Measurements from ENCODE around the gene YIPF2.
"Not testable (repeated sequence)": the region's sequence is repeated elsewhere in the genome, so short reads cannot be mapped to it uniquely, and the experiment has no call there.

Gene YIPF2

DNA sequence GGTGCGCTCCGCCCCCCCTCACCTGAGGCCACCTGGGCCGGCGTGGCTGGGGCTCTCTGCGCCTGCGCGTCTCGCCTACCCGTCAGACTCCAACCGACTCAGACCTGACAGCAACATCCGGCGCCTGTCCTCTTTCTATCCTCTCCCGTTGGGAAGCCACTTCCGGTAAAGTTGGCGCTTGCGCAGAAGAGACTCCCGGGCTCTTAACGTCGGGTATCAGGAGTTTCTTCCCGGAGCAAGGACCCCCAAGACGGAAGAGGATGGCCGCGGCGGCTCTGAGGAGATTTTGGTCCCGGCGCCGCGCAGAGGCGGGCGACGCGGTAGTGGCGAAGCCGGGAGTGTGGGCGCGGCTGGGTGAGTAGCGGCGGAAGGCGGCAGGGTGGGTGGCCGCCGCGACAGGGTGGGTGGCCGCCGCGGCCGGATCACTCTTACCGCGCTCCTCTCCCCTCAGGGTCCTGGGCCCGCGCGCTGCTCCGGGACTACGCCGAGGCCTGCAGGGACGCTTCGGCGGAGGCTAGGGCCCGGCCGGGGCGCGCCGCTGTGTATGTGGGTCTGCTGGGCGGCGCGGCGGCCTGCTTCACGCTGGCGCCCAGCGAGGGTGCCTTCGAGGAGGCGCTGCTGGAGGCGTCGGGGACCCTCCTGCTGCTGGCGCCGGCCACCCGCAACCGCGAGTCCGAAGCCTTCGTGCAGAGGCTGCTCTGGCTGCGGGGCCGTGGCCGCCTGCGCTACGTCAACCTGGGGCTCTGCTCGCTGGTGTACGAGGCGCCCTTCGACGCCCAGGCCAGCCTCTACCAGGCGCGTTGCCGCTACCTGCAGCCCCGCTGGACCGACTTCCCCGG is at the start of gene YIPF2, which contains the start of gene TIMM29:
Gene YIPF2 (minus strand): TSS at position 77 of the 839 bp plus-strand sequence. CDS start 229 bp downstream, outside the sequence.
Gene TIMM29 (plus strand): TSS at position 249 of the 839 bp plus-strand sequence. CDS start 12 bp downstream, at position 261.
- DNase-seq: peak; percentile 99

DNA sequence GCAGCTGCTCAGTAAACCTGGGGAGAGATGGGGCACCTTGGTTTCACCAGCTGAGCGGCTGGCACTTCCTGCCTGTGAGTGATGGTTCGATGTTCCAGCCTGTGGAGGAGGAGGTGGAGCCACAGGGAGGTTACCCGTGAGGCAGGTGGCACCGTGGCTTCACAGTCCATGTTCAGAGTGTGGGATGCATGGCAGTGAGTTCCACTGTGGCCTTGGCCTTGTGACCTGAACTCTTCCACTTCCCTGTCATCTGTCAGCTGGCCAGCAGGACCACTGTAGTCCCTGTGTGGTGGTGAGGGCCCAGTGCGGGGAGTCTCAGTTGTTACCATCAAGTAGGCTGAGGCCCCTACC is 49.3 kb upstream of the YIPF2 start:
- DNase-seq: no peak

DNA sequence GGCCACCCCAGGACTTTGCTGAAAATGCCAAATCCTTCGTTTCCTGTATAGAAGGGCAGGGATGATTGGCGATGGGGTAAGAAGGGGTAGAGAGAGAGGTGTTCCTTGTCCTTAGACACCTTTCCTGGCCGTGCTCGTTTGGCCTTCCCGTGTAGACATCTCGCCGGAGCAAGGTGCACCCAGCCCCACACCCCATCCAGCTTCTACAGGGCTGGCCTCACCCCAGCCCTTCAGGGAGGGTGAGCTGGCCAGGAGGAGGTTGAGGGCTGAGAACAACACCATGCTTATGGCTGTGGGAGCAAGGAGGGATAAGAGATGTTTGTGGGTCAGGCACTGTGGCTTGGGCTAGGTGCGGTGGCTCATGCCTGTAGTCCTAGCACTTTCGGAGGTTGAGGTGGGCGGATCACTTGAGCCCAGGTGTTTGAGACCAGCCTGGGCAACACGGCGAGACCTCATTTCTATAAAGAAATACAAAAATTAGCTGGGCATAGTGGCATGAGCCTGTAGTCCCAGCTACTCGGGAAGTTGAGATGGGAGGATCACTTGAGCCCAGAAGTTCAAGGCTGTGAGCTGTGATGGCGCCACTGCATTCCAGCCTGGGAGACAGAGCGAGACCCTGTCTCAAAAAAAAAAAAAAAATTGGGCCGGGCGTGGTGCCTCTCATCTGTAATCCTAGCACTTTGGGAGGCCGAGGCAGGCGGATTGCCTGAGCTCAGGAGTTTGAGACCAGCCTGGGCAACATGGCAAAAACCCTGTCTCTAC is 47.9 kb upstream of the YIPF2 start:
- DNase-seq: no peak

- DNase-seq: no peak
Measured at GRCh38 chr19:10975374-10976130, 47.1 kb upstream of the YIPF2 start.

- DNase-seq: no peak
Measured at GRCh38 chr19:10971107-10971726, 42.8 kb upstream of the YIPF2 start.

DNA sequence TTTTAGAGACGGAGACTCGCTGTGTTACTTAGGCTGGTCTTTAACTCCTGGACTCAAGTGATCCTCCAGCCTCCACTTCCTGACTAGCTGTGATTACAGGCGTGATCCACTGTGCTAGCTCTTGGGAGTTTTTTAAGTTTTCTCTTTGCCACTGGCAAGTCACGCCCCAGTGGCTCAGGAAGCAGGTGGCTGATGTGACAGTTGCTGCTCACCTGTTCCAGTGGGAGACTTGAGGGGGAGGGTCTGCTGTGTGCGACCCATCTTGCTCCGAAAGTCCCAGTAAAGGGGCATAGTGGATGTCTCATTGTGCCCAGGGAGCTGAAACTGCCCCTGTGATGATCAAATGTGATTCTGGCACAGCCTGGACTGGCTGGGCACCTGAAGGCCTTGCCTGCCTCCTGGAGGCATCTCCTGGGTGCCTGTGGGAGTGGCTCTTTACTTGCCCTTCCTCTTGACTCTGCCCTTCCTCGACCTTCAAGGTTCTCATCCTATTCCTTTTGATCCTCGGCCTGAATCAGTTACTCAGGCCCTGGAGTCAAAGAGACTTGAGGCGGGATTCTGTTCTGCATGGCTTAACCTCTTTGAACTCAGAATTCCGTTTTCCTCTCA is 40.2 kb upstream of the YIPF2 start:
- DNase-seq: no peak

- DNase-seq: no peak
Measured at GRCh38 chr19:10966809-10967208, 38.4 kb upstream of the YIPF2 start.

GRCh38 chr19:10965398-10965797 is 37.0 kb upstream of the YIPF2 start:
- no peak for DNase-seq

DNA sequence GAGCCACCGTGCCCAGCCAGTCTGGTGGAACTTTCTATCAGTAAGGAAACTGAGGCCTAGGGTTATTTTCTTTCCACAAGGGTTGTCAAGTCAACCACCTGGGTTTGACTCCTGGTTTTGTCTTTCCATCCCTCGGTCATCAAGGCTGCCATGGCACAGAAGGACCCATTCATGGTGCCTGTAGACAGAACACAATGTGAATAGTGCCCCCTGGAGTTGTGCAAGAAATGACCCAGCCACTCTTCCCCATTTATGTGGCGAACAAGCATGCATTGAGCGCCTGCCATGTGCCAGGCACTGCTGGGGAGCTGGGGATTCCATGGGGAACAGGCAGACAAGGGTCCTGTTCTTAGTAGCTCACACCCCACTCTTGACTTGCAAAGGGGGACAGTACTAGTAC is 36.5 kb upstream of the YIPF2 start:
- no peak for DNase-seq

GRCh38 chr19:10963865-10964264 is 35.4 kb upstream of the YIPF2 start:
- DNase-seq: no peak

DNA sequence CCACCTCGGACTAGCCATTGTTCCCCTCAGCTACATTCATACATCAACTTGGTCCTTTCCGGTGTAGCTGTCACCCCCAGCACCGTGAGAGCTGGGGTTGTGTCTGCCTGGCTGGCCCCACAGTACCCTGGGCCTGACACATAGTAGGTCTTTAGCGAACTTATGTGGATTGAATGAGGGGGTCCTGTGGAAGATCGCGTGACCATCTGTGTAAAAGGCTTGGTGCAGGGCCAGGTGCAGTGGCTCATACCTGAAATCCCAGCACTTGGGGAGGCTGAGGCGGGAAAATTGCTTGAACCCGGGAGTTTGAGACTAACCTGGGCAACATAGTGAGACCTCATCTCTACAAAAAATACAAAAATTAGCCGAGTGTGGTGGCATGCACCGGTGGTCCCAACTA is 34.4 kb upstream of the YIPF2 start:
- DNase-seq: no peak

- DNase-seq: peak; percentile 17
Measured at GRCh38 chr19:10961073-10961860, 32.8 kb upstream of the YIPF2 start.

DNA sequence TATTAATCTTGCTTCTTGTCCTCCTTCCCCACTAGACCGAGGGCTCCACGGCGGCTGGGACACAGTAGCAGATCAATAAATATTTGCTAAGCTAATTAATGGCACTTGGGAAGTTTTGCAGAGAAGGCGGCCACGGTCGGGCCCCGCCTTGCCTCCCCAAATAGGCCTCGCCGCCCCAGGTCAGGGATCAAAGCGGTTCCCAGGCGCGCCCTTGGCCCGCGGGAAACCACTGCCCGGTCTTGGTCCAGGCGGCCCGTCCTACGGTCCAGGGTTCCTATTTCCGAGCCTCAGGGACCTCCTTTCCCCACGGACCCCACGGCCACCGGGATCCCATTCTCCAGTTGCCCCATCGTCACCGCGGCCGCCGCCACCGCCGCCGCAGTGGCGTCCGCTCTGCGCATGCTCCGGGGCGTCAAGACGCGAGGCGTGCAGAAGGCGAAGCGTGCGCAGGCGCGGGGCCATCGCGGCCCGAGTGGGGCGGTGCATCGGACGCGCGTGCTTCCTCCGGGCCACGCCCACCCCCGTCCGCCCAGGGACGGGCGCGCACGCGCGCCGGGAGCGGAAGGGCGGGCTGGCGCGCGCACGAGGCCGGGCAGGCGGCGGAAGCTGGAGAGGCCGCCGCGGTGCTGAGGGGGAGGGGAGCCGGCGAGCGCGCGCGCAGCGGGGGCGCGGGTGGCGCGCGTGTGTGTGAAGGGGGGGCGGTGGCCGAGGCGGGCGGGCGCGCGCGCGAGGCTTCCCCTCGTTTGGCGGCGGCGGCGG is 32.1 kb upstream of the YIPF2 start, which contains the start of gene SMARCA4:
Gene SMARCA4 (plus strand): TSS at position 717 of the 759 bp plus-strand sequence. CDS start 23,122 bp downstream, outside the sequence.
- peak; percentile 100 for DNase-seq

DNA sequence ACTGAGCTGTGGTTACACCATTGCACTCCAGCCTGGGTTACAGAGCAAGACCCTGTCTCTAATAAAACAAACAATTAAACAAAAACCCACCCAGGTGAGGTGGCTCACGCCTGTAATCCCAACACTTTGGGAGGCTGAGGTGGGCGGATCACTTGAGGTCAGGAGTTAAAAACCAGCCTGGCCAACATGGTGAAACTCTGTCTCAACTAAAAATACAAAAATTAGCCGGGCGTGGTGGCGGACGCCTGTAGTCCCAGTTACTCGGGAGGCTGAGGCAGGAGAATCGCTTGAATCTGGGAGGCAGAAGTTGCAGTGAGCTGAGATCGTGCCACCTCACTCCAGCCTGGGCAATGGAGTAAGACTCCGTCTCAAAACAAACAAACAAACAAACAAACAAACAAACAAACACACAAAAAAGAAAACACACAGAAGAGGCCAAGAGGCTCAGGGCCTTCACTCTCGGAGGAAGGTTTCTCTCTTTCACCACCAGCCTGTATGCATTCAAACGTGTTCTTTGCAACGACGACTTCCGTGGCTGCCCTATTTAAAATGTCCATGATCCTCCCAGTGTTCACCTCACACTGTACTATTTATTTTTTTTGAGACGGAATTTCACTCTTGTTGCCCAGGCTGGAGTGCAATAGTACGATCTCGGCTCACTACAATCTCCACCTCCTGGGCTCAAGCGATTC is 31.0 kb upstream of the YIPF2 start:
- not testable (repeated sequence) for DNase-seq

- DNase-seq: no peak
Measured at GRCh38 chr19:10952809-10953208, 24.4 kb upstream of the YIPF2 start.

- DNase-seq: no peak
Measured at GRCh38 chr19:10946958-10947657, 18.7 kb upstream of the YIPF2 start.

DNA sequence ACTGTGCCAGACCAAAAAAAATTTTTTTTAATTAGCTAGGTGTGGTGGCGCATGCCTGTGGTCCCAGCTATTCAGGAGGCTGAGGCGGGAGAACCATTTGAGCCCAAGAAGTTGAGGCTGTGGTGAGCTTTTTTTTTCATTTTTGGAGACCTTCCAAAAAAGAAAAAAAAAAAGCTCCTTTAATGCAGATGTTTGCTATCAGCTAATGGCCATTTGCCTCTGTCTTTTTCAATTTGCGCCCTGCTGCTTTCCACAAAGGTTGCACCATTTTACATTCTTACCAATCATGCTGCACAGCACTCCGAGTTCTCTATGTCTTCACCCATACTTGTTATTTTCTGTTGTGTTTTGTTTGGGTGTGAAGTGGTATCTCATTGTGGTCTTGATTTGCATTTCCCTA is 16.8 kb upstream of the YIPF2 start:
- DNase-seq: no peak

DNA sequence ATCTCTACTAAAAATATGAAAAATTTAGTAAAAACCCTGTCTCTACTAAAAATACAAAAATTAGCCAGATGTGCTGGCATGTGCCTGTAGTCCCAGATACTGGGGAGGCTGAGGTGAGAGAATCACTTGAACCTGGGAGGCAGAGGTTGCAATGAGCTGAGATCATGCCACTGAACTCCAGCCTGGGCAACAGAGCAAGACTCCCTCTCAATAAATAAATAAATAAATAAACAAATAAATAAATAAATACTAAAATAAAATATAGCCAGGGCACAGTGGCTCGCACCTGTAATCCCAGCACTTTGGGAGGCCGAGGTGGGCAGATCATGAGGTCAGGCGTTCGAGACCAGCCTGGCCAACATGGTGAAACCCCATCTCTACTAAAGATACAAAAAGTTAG is 15.0 kb upstream of the YIPF2 start:
- not testable (repeated sequence) for DNase-seq

GRCh38 chr19:10941649-10942048 is 13.2 kb upstream of the YIPF2 start:
- DNase-seq: not testable (repeated sequence)
